ENCODE results near the gene UBE3A. TPM values are rescaled to one million over a fixed set of nuclear protein-coding genes. Genes with fewer than 3 reads are reported as not detected.

UBE3A gene
- total RNA-seq, 2 experiments from 2014 or later: 89.0 to 102 TPM

GRCh38 chr15:25323420-25323819 lies 115.4 kb downstream of the UBE3A start:
- CTCF ChIA-PET: no interaction called here
- H3K27me3 Mint-ChIP-seq: no peaks in the 10 kb centered on the region
- POLR2A ChIA-PET: no interaction called here
- peaks cover 66% of the 10 kb centered on the region for H3K9me3 Mint-ChIP-seq
- H3K36me3 Mint-ChIP-seq: peaks cover 61% of the 10 kb centered on the region
- intact Hi-C loops (cut with micrococcal nuclease): loop anchor here (10.0 kb wide), 1 partner anchor 71 kb away; no protein-coding TSS in a partner anchor
- no peaks in the 10 kb centered on the region for H3K4me1 Mint-ChIP-seq (ENCODE audit: low read depth)
- H3K27ac Mint-ChIP-seq: no peak overlapping the region
- DNase-seq: no peak
- no peak overlapping the region for H3K4me3 Mint-ChIP-seq

GRCh38 chr15:25287823-25288222 lies 151.0 kb downstream of the UBE3A start:
- no peaks in the 10 kb centered on the region for H3K27me3 Mint-ChIP-seq
- POLR2A ChIA-PET: no interaction called here
- H3K9me3 Mint-ChIP-seq: peaks cover 22% of the 10 kb centered on the region
- intact Hi-C loops (cut with micrococcal nuclease): no loop called here
- CTCF ChIA-PET: no interaction called here
- H3K36me3 Mint-ChIP-seq: no peaks in the 10 kb centered on the region
- no peak for DNase-seq
- H3K4me1 Mint-ChIP-seq (ENCODE audit: low read depth): no peaks in the 10 kb centered on the region
- H3K4me3 Mint-ChIP-seq: no peak overlapping the region
- no peak overlapping the region for H3K27ac Mint-ChIP-seq
